IMR-90 (cell line): ENCODE measurements around the gene PCED1A. TPM values are rescaled to one million over a fixed set of nuclear protein-coding genes. Genes with fewer than 3 reads are reported as not detected.

Experiments
- ATAC-seq: fragments of 200-7000 bp; cut with Tn5 transposase; 2 replicates; pipeline ENCODE4 v1.9.1; 2020; ENCODE audit warnings: low read depth, mild to moderate bottlenecking, moderate library complexity
- BruUV-seq: library from RNA; stranded (reverse); fragments of 400-500 nt; replicated peaks from 2 replicates; lab custom pipeline; 2021; lab: Mats Ljungman, UMichigan
- CTCF ChIA-PET: fragments of 300-600 bp; formaldehyde crosslinking; extraction: SDS; loops from one replicate; lab custom pipeline; 2021; ENCODE audit warnings: antibody characterized with exemption; lab: Yijun Ruan, JAX
- POLR2A ChIA-PET: fragments of 300-600 bp; sonication (Branson Sonifier 250); formaldehyde crosslinking; loops from one replicate; lab custom pipeline; 2022; ENCODE audit warnings: antibody characterized with exemption; ENCODE audit not compliant: unreplicated experiment; lab: Charles Lee
- DNase-seq: peaks from one replicate; pipeline ENCODE4 v3.0.0; 2013
- H2AFZ ChIP-seq: replicated peaks from 2 replicates; pipeline ENCODE3; 2013; ENCODE audit warnings: low read length, mild to moderate bottlenecking; ENCODE audit not compliant: poor library complexity
- H2AK5ac ChIP-seq: 2 replicates; pipeline ENCODE4 v1.6.1; 2013; ENCODE audit warnings: low read depth, low read length, inconsistent platforms
- H2AK9ac ChIP-seq: replicated peaks from 2 replicates; pipeline ENCODE3; 2013; ENCODE audit warnings: mild to moderate bottlenecking, low read depth, low read length, moderate library complexity; ENCODE audit not compliant: poor library complexity
- H2BK120ac ChIP-seq: 2 replicates; pipeline ENCODE4 v1.6.1; 2013; ENCODE audit warnings: low read depth, low read length, inconsistent platforms
- H2BK15ac ChIP-seq: 3 replicates; pipeline ENCODE4 v1.6.1; 2013; ENCODE audit warnings: low read depth, low read length, inconsistent platforms
- H2BK20ac ChIP-seq: 2 replicates; pipeline ENCODE4 v1.6.1; 2013; ENCODE audit warnings: low read depth, mild to moderate bottlenecking, inconsistent platforms, low read length, moderate library complexity
- H2BK5ac ChIP-seq: 2 replicates; pipeline ENCODE4 v1.6.1; 2013; ENCODE audit warnings: mild to moderate bottlenecking, low read depth, low read length, inconsistent platforms; ENCODE audit not compliant: poor library complexity, severe bottlenecking
- H3K14ac ChIP-seq: replicated peaks from 2 replicates; pipeline ENCODE4 v1.6.1; 2013; ENCODE audit warnings: low read depth, low read length, inconsistent platforms
- H3K18ac ChIP-seq: 2 replicates; pipeline ENCODE4 v1.6.1; 2013; ENCODE audit warnings: low read depth, low read length, control low read depth
- H3K23ac ChIP-seq: 2 replicates; pipeline ENCODE4 v1.6.1; 2013; ENCODE audit warnings: low read depth, low read length, inconsistent platforms
- H3K27ac ChIP-seq: 2 replicates; pipeline ENCODE4 v1.5.1; 2013; ENCODE audit warnings: mild to moderate bottlenecking, control low read depth, low read length; ENCODE audit not compliant: insufficient read depth
- H3K27me3 ChIP-seq: 2 replicates; pipeline ENCODE4 v1.6.1; 2013; ENCODE audit warnings: low read length; ENCODE audit not compliant: control insufficient read depth, insufficient read depth
- H3K36me3 ChIP-seq: 2 replicates; pipeline ENCODE4 v1.6.1; 2013; ENCODE audit warnings: low read length, mixed read lengths; ENCODE audit not compliant: control insufficient read depth, insufficient read depth
- H3K4ac ChIP-seq: 2 replicates; pipeline ENCODE4 v1.6.1; 2013; ENCODE audit warnings: low read depth, low read length, inconsistent platforms
- H3K4me1 ChIP-seq: 2 replicates; pipeline ENCODE4 v1.6.1; 2013; ENCODE audit warnings: low read length, mixed read lengths; ENCODE audit not compliant: control insufficient read depth, insufficient read depth
- H3K4me2 ChIP-seq: 2 replicates; pipeline ENCODE4 v1.6.1; 2013; ENCODE audit warnings: low read depth, mild to moderate bottlenecking, control low read depth, low read length, moderate library complexity
- H3K4me3 ChIP-seq: 2 replicates; pipeline ENCODE4 v1.5.1; 2013; ENCODE audit warnings: low read depth, mild to moderate bottlenecking, control low read depth, low read length, moderate library complexity; ENCODE audit not compliant: insufficient read depth
- H3K56ac ChIP-seq: 2 replicates; pipeline ENCODE4 v1.6.1; 2013; ENCODE audit warnings: low read length, inconsistent platforms; ENCODE audit not compliant: insufficient read depth; ENCODE audit errors: extremely low read depth
- H3K79me1 ChIP-seq, 2 experiments: 2 replicates each; pipeline ENCODE4 v1.6.1; 2013; ENCODE audit warnings: low read length in 2 of 2, inconsistent platforms in 1 of 2, low read depth in 1 of 2
- H3K9ac ChIP-seq: 2 replicates; pipeline ENCODE4 v1.6.1; 2013; ENCODE audit warnings: low read depth, low read length, control low read depth
- H3K9me1 ChIP-seq: 2 replicates; pipeline ENCODE4 v1.6.1; 2013; ENCODE audit warnings: low read length, inconsistent platforms; ENCODE audit not compliant: insufficient read depth
- H3K9me3 ChIP-seq: 2 replicates; pipeline ENCODE4 v1.6.1; 2013; ENCODE audit warnings: low read length; ENCODE audit not compliant: control insufficient read depth, insufficient read depth
- H4K20me1 ChIP-seq: 2 replicates; pipeline ENCODE4 v1.6.1; 2013; ENCODE audit warnings: low read length, inconsistent platforms; ENCODE audit not compliant: insufficient read depth
- H4K5ac ChIP-seq: 2 replicates; pipeline ENCODE4 v1.6.1; 2013; ENCODE audit warnings: mild to moderate bottlenecking, low read depth, low read length, control low read depth
- H4K8ac ChIP-seq, 2 experiments: 2 replicates each; pipeline ENCODE4 v1.6.1; 2013; ENCODE audit warnings: low read depth in 2 of 2, low read length in 2 of 2, control low read depth in 1 of 2, inconsistent platforms in 1 of 2
- H4K91ac ChIP-seq: 2 replicates; pipeline ENCODE4 v1.6.1; 2013; ENCODE audit warnings: low read depth, low read length, inconsistent platforms; ENCODE audit not compliant: insufficient read depth
- BHLHE40 ChIP-seq: fragments of 150-350 bp; IDR thresholded peaks from 2 replicates; pipeline ENCODE4 v1.6.1; 2016; ENCODE audit warnings: mild to moderate bottlenecking, low read depth, low read length
- CEBPB ChIP-seq: IDR thresholded peaks from 2 replicates; pipeline ENCODE4 v1.6.1; 2012; ENCODE audit warnings: low read depth, low read length, improper control_type of control experiment
- CHD1 ChIP-seq: IDR thresholded peaks from 2 replicates; pipeline ENCODE4 v1.6.1; 2012; ENCODE audit warnings: low read depth, low read length, improper control_type of control experiment
- POLR2A ChIP-seq: IDR thresholded peaks from 2 replicates; pipeline ENCODE4 v1.6.1; 2012; ENCODE audit warnings: mild to moderate bottlenecking, low read depth, low read length
- SMC3 ChIP-seq: fragments of 150-350 bp; IDR thresholded peaks from 2 replicates; pipeline ENCODE4 v1.6.1; 2016; ENCODE audit warnings: low read depth, mild to moderate bottlenecking, antibody characterized with exemption, low read length, moderate library complexity
- WGBS, 2 experiments: methylation state at CpG; one replicate each; pipeline versions ENCODE4 v1.1.5 to v1.1.7; 2013; ENCODE audit warnings: missing lambda C conversion rate in 2 of 2; ENCODE audit not compliant: insufficient read length in 1 of 2; ENCODE audit errors: extremely low coverage in 2 of 2; 5-methylcytosine and 5-hydroxymethylcytosine counted together
- dilution Hi-C: fragments of 300-500 bp; cut with HindIII; formaldehyde crosslinking; loops from one replicate; pipeline ENCODE4 v1.14.3; 2018; ENCODE audit warnings: low sequenced_read_pairs; ENCODE audit not compliant: unreplicated experiment
- in situ Hi-C: fragments of 300-500 bp; cut with MboI; formaldehyde crosslinking; loops from 3 replicates; pipeline ENCODE4 v1.14.3; 2019; ENCODE audit warnings: low sequenced_read_pairs, inconsistent platforms, mixed read lengths
- intact Hi-C: fragments of 100-400 bp; cut with micrococcal nuclease; formaldehyde crosslinking; loops from 2 replicates; pipeline ENCODE4 v1.10.0; 2022
- polyA plus RNA-seq, 3 experiments: library from polyadenylated mRNA; depleted of rRNA; stranded (reverse); fragments of >200 nt; gene quantifications; 2 replicates each; pipeline ENCODE4 v1.2.3, GENCODE V29; 2012; ENCODE audit warnings: low replicate concordance in 1 of 3
- total RNA-seq: library from RNA; depleted of rRNA; stranded (reverse); fragments of >200 nt; gene quantifications from 2 replicates; pipeline ENCODE4 v1.2.3, GENCODE V29; 2012

Gene PCED1A
- total and polyA plus RNA-seq, 2 of the 4 experiments (the other 2 are of a cell fraction) = 9.7 to 33.4 TPM

DNA sequence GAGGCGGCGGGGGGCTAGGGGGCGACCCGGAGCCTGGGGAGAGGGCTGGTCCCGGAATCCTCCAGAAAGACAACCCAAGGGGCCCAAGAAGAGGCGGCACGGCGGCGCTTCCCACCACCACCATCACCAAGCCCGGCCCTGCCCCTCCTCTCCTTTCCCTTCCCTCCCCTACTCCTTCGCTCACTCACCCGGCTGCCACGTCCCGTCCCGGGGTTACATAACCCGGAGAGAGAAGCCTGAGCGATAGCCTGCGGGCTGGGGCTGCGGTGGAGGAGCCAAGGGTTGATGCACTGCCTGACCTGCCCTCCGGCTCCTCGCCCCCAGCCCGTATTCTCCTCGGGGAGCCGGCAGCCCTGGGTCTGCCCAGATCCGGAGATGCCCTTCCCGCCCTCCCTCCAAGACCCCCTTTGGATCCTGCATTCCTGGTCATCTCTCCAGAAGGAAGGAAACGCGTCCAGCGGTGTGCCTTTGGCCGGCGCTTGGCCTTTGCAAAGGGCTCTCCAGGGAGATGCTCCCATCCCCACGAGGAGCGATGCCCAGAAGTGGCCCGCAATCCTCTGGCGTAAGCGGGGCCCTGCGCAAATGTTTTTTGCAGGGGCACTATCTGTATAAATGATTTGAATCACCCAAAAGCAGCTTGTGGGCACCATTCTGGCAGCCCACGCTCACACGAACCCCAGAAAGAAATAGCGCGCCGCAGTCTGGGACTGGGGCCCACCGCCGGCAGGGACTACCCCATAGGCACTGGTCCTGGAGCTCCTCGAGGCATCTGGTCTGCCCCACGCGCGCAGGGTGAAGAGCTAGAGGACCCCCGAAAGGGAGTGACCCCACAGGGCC is 35.4 kb downstream of the PCED1A start:
- in situ Hi-C loops (loop anchor here (25.0 kb wide), 1 partner anchor 693 kb away; the partner anchor contains the start of gene STK35), intact Hi-C loops (no loop called here), dilution Hi-C loops (no loop called here)
- Histone ChIP-seq H2BK120ac (no peak overlapping the region), H3K14ac (no peak overlapping the region), H3K79me1 (no peaks in the 10 kb centered on the region), H3K4me2 (peak overlapping the region; percentile 56; the same call in 1 of the 2 replicates), H4K5ac (no peak overlapping the region), H3K9me1 (peaks cover 3% of the 10 kb centered on the region; the same call in 1 of the 2 replicates), H3K9me3 (0 out of 2 replicates have a peak, but pooled peaks cover 9% of the 10 kb centered on the region), H2BK5ac (no peak overlapping the region), H3K27ac (no peak overlapping the region), H2AK9ac (no peak overlapping the region), H3K4me1 (peaks cover 3% of the 10 kb centered on the region; the same call in 1 of the 2 replicates), H2AFZ (peak overlapping the region; percentile 61), H3K18ac (no peak overlapping the region), H2BK20ac (no peak overlapping the region), H3K9ac (no peak overlapping the region), H3K4ac (no peak overlapping the region), H2AK5ac (no peak overlapping the region), H4K20me1 (no peaks in the 10 kb centered on the region), H3K23ac (no peak overlapping the region), H4K8ac (no peak overlapping the region), H3K36me3 (no peaks in the 10 kb centered on the region), H3K27me3 (peaks cover 66% of the 10 kb centered on the region), H4K91ac (no peak overlapping the region), H2BK15ac (no peak overlapping the region), H3K56ac (no peak overlapping the region), H3K4me3 (no peak overlapping the region)
- TF ChIP-seq CHD1 (no peak), SMC3 (no peak), POLR2A (no peak), CEBPB (no peak), BHLHE40 (no peak)
- ChIA-PET CTCF (no interaction called here), POLR2A (no interaction called here)
- WGBS, 2 experiments = 48% methylated on average over 5 of the region's 49 CpGs; no CpG with 5 or more reads in 1 of the 2 experiments
- no TSS peak for BruUV-seq
- ATAC-seq (peak; percentile 62), DNase-seq (no peak)
